Activated CD8-positive, alpha-beta memory T cell treated with anti-CD3 and anti-CD28 coated beads for 36 hours (primary cell): Measurements from ENCODE around the gene MOV10L1. TPM values are rescaled to one million over a fixed set of nuclear protein-coding genes. Genes with fewer than 3 reads are reported as not detected.
"Not testable (repeated sequence)": the region's sequence is repeated elsewhere in the genome, so short reads cannot be mapped to it uniquely, and the experiment has no call there.

Experiments used
- CTCF ChIA-PET: fragments of 350-600 bp; sonication (Branson Sonifier 250); formaldehyde crosslinking; loops from one replicate; lab custom pipeline; 2021; ENCODE audit warnings: antibody characterized with exemption; lab: Charles Lee
- POLR2A ChIA-PET: fragments of 350-600 bp; sonication (Branson Sonifier 250); formaldehyde crosslinking; loops from one replicate; lab custom pipeline; 2021; ENCODE audit warnings: antibody characterized with exemption; lab: Charles Lee
- total RNA-seq, 2 experiments: library from RNA; stranded (reverse); gene quantifications; one replicate each; pipeline ENCODE4 v1.2.3, GENCODE V29; 2021

The MOV10L1 gene
- total RNA-seq, 2 experiments from 2014 or later, result not detected

GRCh38 chr22:50074551-50075530 is 15.0 kb upstream of the MOV10L1 start:
- ChIA-PET CTCF (no interaction called here), POLR2A (no interaction called here)

- CTCF ChIA-PET, result interaction anchor here (1.3 kb wide), 1 partner anchor 9 kb away, joined by 3 read pairs; no protein-coding TSS in a partner anchor
- POLR2A ChIA-PET, result no interaction called here
These were observed 12.9 kb upstream of the MOV10L1 start for GRCh38 chr22:50076646-50077535.

- POLR2A ChIA-PET, result no interaction called here
- CTCF ChIA-PET, result interaction anchor here (1.3 kb wide), 1 partner anchor 8 kb away, joined by 3 read pairs; no protein-coding TSS in a partner anchor
These were observed 11.6 kb upstream of the MOV10L1 start for GRCh38 chr22:50078246-50078645.

- ChIA-PET CTCF (no interaction called here), POLR2A (no interaction called here)
These were observed 11.0 kb upstream of the MOV10L1 start for GRCh38 chr22:50078761-50079160.

- ChIA-PET CTCF (no interaction called here), POLR2A (no interaction called here)
These were observed 9.7 kb upstream of the MOV10L1 start for GRCh38 chr22:50080077-50080465.

- POLR2A ChIA-PET, result no interaction called here
- CTCF ChIA-PET, result no interaction called here
These were observed 8.2 kb upstream of the MOV10L1 start for GRCh38 chr22:50081426-50082196.

GRCh38 chr22:50082197-50082715 is 7.5 kb upstream of the MOV10L1 start:
- ChIA-PET CTCF (no interaction called here), POLR2A (no interaction called here)

- ChIA-PET POLR2A (no interaction called here), CTCF (no interaction called here)
These were observed 6.8 kb upstream of the MOV10L1 start for GRCh38 chr22:50082961-50083461.

GRCh38 chr22:50083462-50084079 is 6.2 kb upstream of the MOV10L1 start:
- ChIA-PET POLR2A (no interaction called here), CTCF (no interaction called here)

GRCh38 chr22:50084080-50084477 is 5.7 kb upstream of the MOV10L1 start:
- ChIA-PET POLR2A (no interaction called here), CTCF (no interaction called here)

GRCh38 chr22:50084614-50085021 is 5.2 kb upstream of the MOV10L1 start:
- POLR2A ChIA-PET, result no interaction called here
- CTCF ChIA-PET, result no interaction called here

GRCh38 chr22:50085211-50085972 is 4.4 kb upstream of the MOV10L1 start, which contains the start of gene MLC1:
Gene MLC1 (minus strand): TSS chr22:50085426. CDS start chr22:50084902, 524 bp downstream.
- ChIA-PET POLR2A (no interaction called here), CTCF (interaction anchor here (1.3 kb wide), 1 partner anchor 8 kb away, joined by 3 read pairs; no protein-coding TSS in a partner anchor)

GRCh38 chr22:50086526-50086925 is 3.3 kb upstream of the MOV10L1 start:
- POLR2A ChIA-PET, result no interaction called here
- CTCF ChIA-PET, result interaction anchor here (1.3 kb wide), 1 partner anchor 9 kb away, joined by 3 read pairs; no protein-coding TSS in a partner anchor

GRCh38 chr22:50086975-50087374 is 2.8 kb upstream of the MOV10L1 start:
- CTCF ChIA-PET, POLR2A ChIA-PET: not testable (repeated sequence)

GRCh38 chr22:50087646-50088045 is 2.2 kb upstream of the MOV10L1 start:
- POLR2A ChIA-PET, result no interaction called here
- CTCF ChIA-PET, result interaction anchor here (0.6 kb wide), 1 partner anchor 411 kb away, joined by 3 read pairs; no protein-coding TSS in a partner anchor

- ChIA-PET POLR2A (no interaction called here), CTCF (interaction anchor here (0.6 kb wide), 1 partner anchor 411 kb away, joined by 3 read pairs; no protein-coding TSS in a partner anchor)
These were observed 1.7 kb upstream of the MOV10L1 start for GRCh38 chr22:50088096-50088495.

- ChIA-PET POLR2A (no interaction called here), CTCF (no interaction called here)
These were observed 575 bp upstream of the MOV10L1 start for GRCh38 chr22:50089231-50089630.

- POLR2A ChIA-PET, result no interaction called here
- CTCF ChIA-PET, result no interaction called here
These were observed 557 bp downstream of the MOV10L1 start for GRCh38 chr22:50090412-50090714.
